HG02840 (cell line): ENCODE results near the gene FTCD.
"Not testable (repeated sequence)": the region's sequence is repeated elsewhere in the genome, so short reads cannot be mapped to it uniquely, and the experiment has no call there.

Source experiments
- ATAC-seq: cut with Tn5 transposase; IDR thresholded peaks from one replicate; pipeline ENCODE4 v1.9.1; 2021; ENCODE audit warnings: mild to moderate bottlenecking, moderate library complexity, moderate number of reproducible peaks; ENCODE audit not compliant: unreplicated experiment, low FRiP score

FTCD gene

GRCh38 chr21:46154155-46154954 lies 1.0 kb downstream of the FTCD start:
- ATAC-seq, result no peak

GRCh38 chr21:46153247-46154154 lies 1.9 kb downstream of the FTCD start:
- ATAC-seq, result no peak

- no peak for ATAC-seq
These were observed 2.5 kb downstream of the FTCD start for GRCh38 chr21:46152927-46153246.

- ATAC-seq, result no peak
These were observed 3.1 kb downstream of the FTCD start for GRCh38 chr21:46151989-46152926.

GRCh38 chr21:46151261-46151988 lies 4.0 kb downstream of the FTCD start:
- no peak for ATAC-seq

- no peak for ATAC-seq
These were observed 4.8 kb downstream of the FTCD start for GRCh38 chr21:46150491-46151121.

GRCh38 chr21:46150073-46150472 lies 5.3 kb downstream of the FTCD start:
- no peak for ATAC-seq

GRCh38 chr21:46149205-46149901 lies 6.0 kb downstream of the FTCD start:
- no peak for ATAC-seq

- ATAC-seq, result no peak
These were observed 7.3 kb downstream of the FTCD start for GRCh38 chr21:46148106-46148505.

GRCh38 chr21:46147429-46147828 lies 8.0 kb downstream of the FTCD start:
- ATAC-seq, result not testable (repeated sequence)

GRCh38 chr21:46146856-46147255 lies 8.5 kb downstream of the FTCD start:
- ATAC-seq, result no peak

GRCh38 chr21:46145840-46146691 lies 9.3 kb downstream of the FTCD start:
- ATAC-seq, result no peak

- no peak for ATAC-seq
These were observed 10.1 kb downstream of the FTCD start for GRCh38 chr21:46145159-46145839.

- no peak for ATAC-seq
These were observed 10.8 kb downstream of the FTCD start for GRCh38 chr21:46144464-46145070.

- no peak for ATAC-seq
These were observed 12.6 kb downstream of the FTCD start for GRCh38 chr21:46142582-46143473.
